Measurements from ENCODE around the gene SLC37A3.
"Not testable (repeated sequence)": the region's sequence is repeated elsewhere in the genome, so short reads cannot be mapped to it uniquely, and the experiment has no call there.

The SLC37A3 gene, protein sequence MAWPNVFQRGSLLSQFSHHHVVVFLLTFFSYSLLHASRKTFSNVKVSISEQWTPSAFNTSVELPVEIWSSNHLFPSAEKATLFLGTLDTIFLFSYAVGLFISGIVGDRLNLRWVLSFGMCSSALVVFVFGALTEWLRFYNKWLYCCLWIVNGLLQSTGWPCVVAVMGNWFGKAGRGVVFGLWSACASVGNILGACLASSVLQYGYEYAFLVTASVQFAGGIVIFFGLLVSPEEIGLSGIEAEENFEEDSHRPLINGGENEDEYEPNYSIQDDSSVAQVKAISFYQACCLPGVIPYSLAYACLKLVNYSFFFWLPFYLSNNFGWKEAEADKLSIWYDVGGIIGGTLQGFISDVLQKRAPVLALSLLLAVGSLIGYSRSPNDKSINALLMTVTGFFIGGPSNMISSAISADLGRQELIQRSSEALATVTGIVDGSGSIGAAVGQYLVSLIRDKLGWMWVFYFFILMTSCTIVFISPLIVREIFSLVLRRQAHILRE

DNA sequence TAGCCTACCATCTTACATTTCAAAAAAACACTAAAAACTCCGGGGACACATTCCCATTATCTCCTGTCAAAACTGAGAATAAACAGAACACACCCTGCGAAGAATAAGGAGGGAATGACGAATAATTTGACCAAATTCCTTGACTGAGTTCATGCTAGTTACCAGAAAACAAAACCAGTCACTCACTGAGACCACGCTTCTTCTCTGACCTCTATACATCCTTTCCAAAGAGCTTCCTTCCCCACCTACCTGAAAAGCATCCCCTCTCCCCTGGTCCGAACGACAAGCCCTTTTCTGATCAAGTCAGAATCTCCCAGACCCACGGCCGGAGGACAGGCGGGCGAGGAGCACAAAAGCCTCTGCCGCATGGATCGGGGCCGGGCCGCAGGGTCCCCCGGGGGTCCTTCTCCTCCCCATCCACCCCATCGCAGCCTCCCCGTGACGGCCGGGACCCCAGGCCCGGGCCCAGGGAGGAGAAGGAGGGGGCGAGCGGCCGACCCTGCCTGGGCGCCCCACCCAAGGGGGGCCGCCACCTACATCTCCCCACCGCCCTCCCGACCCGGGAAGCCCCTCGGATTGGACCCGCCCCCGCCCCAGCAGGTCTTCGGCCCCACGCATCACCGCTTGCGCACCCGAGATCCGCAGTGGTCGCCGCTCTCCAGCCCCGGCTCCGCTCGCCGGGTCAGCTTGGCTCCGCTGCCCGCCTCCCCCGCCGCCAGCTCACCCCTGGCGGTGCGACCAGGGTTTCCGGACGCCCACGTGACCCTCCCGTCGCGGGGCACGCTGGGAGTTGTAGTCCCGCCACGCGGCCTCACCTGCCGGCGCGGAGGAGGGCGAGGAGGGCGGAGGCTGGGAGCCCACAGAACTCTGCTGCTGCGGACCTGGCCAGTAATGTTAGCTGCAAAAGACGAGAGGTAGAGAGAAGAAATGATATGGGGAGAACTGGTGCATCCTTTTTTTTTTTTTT, at the start of gene SLC37A3:
SLC37A3 (minus strand) TSS at position 747 of the 967 bp plus-strand sequence. CDS start 16,004 bp downstream, outside the sequence.
- peak; percentile 90 for DNase-seq

DNA sequence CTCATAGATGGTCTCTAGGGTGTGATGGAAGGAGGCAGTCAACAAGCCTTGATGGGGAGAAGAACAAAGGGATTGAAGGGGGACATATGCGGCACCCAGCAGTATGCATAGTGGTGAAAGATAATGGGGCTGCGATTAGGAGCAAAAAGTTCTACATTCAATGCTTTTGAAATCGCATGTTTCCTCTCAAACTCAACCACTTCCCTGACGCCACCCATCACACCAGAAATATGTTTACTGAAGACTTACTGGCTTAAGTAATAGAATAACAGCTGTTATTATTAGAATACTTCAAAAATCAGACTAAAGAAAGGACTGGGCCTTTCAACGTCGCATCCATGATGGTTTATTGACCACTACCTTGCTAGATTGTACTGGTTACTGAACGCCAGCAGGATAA, 49.5 kb upstream of the SLC37A3 start:
- no peak for DNase-seq

DNA sequence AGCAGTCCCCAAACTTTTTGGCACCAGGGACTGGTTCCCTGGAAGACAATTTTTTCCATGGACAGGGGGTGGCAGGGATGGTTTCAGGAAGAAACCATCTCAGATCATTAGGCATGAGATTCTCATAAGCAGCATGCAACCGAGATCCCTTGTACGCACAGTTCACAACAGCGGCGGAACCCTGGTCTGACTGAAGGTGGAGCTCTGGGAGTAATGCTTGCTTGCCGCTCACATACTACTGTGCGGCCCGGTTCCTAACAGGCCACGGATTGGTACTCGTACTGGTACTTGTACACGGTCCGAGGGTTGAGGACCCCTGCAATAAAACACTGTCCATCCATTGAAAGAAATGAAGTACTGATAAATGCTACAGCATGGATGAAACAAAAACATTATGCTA, 48.1 kb upstream of the SLC37A3 start:
- DNase-seq = no peak

DNA sequence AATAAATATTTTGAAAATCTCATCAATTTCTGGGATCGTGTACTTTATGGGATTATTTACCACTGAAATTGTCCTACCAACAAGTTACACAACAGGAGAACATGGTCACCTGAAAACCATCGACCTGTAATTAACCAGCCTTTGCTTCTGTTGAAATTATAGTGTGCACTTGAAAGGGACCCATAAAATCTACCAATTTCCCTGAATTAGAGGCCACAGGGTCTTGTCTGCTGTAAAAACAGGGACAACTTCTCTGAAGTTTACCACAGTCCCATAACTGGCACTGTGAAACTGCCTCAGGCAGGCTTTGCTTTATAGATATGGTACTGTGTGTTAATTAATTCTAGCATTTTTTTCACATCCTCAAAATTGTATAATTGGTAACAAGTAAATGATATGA, 43.2 kb upstream of the SLC37A3 start:
- DNase-seq = no peak

DNA sequence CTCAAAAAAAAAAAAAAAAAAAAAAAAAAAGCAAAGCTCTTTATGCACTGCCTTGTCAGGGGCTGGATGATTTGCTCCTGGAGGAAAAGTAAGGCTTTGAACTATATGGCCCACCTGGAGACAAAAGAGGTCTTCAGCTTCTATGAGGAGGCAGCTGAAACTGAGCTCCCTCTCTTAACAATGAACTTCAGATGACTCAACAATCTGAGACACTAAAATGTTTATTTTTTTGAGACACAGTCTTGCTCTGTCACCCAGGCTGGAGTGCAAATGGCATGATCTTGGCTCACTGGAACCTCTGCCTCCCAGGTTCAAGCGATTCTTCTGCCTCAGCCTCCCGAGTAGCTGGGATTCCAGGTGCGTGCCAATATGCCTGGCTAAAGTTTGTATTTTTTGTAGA, 42.3 kb upstream of the SLC37A3 start:
- DNase-seq = no peak

DNA sequence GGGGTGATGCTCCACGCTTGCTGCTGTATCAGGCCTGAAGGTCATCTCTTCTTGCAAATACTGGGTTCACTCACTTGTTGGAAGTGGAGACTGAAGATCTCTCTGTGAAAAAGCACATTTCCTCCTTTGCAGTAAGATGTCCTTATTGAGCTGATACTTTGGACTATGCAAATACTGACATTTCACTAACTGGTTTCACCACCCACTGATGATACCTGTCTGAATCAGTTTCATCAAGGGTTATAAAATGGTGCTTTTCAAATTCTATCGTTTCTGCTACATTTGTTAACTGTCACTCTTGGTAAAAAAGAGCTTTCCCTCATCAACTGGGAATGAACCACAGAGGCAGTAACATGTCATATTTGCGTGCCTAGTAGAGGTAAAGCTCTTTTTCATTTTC, 41.0 kb upstream of the SLC37A3 start:
- no peak for DNase-seq

DNA sequence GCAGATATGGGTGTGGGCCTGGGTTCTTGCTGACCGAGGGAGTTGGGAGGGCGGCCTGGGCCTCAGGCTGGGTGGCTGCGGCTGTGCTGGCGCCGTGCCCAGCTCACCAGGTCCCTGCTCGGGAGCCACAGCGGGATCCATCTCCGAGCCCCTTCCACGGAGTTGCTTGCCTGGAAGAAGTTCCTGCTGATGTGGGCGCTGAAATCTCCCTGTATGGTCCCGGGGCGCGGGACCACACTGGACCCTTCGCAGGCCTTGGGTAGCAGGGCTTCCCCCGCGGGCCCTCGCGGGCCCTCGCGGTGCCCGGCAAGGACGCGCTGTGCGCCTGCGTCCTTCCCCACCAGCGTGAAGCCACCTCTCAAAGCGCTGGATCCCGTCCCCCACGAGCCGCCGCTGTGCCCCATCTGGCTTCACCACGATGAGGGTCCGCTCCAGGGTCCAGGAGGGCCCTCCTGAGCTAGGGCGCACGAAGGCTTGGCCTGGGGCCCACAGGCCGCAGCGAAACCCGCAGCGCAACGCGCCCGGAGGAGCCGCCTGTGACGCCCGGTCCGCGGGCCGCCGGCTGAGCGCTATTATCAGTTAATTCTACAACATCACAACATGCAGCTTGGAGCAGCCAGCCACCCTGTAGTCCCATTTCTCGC, 37.0 kb upstream of the SLC37A3 start:
- no peak for DNase-seq

DNA sequence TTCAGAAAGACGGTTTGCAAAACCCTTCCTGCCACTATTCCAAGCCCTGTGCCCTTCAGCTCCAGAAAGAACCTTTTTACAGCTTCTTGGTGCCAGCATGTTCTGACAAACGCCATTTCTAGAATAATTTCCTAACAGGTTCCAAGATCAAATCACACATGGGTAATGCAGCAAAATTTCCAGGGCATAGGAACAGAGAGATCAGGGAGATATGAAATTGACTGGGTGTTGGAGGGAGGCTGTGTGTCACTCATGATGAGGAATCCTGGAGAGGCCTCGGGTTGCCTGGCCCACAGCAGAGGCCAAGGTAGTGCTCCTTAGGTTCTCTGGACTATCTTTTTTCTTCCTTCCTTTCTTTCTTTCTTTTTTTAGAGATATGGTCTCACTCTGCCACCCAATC, 35.1 kb upstream of the SLC37A3 start:
- no peak for DNase-seq

DNA sequence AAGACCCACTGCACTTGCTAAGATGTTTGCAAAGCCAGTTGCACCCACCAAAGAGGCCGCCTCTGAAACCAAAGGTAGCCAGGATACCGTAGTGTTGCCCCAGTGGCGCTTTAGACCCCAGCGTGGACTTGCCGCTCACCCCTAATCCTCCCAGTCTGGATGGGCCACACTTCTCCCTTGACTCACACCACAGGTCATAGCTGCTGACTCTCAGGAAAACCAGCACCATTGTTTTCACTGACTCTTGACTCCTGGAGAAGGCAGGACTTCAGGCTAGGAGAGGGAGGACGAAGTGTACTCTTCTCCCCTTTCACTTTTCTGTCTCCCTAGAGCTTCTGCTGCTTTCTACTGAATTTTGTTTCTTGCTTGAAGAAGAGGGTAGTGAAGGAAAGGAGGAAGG, 27.8 kb upstream of the SLC37A3 start:
- no peak for DNase-seq

DNA sequence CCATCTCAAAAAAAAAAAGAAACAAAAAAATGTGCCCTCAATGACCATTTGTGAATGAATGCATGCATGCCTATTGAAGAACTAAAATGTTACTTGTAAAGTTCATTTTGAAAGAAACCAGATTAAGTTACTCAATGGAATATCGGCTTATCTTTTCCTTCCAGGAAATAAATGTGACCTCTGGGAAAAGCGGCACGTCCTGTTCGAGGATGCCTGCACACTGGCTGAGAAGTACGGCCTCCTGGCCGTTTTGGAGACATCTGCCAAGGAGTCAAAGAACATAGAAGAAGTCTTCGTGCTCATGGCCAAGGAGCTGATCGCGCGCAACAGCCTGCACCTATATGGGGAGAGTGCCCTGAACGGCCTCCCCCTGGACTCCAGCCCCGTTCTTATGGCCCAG, 27.4 kb upstream of the SLC37A3 start:
- no peak for DNase-seq

DNA sequence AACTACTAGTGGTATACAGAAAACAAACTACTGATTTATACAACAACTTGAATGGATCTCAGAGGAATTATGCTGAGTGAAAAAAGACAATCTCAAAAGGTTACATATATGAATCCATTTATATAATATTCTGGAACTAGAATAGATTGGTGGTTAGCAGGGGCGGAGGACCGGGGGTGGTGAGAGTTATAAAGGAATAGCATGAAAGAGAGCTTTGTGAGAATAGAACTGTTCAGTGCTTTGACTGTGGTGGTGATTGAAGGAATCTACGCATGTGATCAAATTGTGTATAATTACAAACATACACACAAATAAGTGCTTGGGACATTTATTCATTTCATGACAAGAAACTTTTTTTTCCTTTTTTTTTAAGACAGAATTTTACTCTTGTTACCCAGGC, 25.2 kb upstream of the SLC37A3 start:
- no peak for DNase-seq

DNA sequence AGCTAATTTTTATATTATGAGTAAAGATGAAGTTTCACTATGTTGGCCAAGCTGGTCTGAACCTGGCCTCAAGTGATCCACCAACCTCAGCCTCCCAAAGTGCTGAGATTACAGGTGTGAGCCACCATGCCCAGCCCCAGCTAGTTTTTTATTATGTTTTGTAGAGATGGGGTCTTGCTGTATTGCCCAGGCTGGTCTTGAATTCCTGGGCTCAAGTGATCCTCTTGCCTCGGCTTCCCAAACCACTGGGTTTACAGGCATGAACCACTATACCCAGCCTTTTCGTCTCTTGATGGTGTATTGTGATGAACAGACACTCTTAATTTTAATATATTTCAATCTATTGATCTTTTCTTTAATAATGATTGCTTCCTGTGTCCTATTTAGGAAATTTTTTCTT, 23.2 kb upstream of the SLC37A3 start:
- DNase-seq = no peak

DNA sequence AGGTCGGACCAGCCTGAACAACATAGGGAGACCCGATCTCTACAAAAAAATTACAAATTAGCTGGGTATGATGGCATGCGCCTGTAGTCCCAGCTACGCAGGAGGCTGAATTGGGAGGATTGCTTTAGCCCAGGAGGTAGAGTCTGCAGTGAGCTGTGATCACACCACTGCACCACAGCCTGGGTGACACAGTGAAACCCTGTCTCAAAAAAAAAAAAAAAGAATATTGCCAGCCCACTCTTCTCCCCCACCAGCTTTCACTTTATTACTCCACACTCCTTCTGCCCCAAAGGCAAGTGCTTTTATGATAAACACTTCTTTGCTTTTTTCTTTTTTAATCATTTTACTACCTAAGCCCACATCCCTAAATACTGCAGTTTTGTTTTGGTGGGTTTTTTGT, 20.3 kb upstream of the SLC37A3 start:
- DNase-seq = no peak

DNA sequence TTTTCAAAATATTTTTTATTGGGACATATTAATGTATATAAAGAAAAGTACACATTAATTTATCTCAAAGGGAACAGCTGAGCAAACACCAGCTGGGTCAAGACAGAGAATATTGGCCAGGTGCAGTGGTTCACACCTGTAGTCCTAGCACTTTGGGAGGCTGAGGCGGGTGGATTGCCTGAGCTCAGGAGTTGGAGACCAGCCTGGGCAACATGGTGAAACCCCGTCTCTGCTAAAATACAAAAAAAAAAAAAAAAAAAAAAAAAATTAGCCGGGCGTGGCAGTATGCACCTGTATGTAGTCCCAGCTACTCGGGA, 19.8 kb upstream of the SLC37A3 start:
- DNase-seq = not testable (repeated sequence)

DNA sequence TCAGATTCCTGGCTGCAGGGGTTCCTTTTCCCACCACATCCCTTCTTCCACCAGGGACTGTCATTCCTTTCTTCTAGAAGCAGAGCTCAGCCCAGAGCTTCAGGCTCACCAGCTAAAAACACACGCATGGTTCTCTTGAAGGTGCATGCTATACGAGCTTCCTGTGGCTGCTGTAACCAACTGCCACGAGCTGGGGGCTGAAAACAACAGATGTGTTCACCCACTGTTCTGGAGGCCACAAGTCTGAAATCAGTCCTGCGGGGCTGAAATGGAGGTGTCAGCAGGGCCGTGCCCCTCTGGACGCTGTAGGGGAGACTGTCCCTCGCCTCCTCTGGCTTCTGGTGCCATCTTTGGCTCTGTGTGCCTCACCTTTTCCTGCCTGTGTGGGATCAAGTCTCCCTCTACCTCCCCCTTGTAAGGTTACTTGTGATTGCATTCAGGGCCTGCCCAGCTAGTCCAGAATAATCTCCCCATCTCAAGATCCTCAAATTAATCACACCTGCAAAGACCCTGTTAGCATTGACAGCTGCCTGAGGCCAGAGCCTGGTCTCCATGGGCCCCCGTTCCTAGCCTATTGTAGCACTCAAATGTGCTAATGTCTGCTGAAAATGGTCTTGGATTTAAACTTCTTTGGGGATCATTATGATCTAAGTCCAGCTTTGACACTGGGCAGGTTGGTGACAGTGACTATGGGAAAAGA, 19.3 kb upstream of the SLC37A3 start:
- no peak for DNase-seq

DNA sequence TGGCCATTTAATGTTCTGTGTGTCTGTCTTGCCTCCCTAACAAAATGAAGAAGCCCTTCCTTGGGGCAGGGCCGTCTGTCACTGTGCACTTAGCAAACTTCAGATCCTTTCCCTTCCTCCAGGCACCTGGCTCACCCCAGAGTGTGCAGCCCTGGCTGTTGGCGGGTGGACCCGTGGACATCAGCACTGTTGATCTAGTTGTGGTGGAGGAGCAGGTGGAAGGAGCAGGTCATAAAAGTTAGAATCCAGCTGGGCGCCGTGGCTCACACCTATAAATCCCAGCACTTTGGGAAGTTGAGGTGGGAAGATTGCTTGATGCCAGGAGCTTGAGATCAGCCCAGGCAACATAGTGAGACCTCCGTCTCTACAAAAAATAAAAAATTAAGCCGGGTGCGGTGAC, 18.2 kb upstream of the SLC37A3 start:
- no peak for DNase-seq

DNA sequence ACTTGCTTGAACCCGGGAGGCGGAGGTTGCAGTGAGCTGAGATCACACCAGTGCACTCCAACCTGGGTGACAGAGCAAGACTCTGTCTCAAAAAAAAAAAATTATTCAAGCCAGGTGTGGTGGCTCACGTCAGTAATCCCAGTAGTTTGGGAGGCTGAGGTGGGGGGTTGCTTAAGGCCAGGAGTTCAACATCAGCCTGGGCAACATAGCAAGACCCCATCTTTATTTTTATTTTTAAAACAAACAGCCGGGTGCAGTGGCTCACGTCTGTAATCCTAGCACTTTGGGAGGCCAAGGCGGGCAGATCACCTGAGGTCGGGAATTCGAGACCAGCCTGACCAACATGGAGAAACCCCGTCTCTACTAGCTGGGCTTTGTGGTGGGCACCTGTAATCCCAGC, 17.5 kb upstream of the SLC37A3 start:
- DNase-seq = not testable (repeated sequence)

DNA sequence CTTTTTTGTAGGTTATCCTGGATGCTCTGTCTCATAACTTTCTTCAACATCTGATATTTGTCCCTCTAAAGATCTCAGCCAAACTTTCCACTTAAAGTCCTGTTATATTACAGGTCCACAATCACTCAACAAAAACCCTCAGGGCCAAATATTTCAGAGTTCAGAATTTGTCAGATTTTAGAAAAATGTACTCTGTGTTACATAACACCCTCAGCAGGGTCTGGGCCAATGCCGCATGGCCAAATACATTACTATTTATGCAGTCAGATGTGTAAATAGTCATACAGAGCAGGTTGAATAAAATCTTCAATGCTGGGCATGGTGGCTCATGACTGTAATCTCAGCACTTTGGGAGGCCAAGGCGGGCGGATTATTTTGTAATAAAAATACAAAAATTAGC, 17.0 kb upstream of the SLC37A3 start:
- DNase-seq = no peak

DNA sequence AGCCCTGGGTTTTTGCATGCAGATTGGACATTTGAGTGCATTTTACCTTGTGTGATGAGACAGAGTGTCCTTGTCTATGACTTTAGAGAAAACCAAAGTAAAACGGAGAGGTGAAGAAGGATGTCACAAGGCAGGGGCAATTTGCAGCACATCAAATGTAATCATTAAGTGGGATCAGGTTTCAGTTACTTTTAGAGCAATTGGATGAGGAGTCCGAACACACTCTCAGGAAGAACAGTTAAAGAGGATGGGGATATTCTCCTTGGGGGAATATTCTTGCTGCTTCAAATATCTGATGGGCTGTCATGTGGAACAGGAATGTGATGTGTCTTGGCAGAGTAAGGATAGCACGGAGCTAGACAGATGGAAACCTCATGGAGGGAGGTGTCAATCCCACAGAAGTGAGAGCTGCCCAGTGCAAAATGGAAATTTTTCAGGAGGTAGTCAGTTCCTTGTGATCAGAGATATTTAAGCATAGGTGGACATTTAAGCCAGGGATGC, 6.3 kb upstream of the SLC37A3 start:
- DNase-seq = no peak

DNA sequence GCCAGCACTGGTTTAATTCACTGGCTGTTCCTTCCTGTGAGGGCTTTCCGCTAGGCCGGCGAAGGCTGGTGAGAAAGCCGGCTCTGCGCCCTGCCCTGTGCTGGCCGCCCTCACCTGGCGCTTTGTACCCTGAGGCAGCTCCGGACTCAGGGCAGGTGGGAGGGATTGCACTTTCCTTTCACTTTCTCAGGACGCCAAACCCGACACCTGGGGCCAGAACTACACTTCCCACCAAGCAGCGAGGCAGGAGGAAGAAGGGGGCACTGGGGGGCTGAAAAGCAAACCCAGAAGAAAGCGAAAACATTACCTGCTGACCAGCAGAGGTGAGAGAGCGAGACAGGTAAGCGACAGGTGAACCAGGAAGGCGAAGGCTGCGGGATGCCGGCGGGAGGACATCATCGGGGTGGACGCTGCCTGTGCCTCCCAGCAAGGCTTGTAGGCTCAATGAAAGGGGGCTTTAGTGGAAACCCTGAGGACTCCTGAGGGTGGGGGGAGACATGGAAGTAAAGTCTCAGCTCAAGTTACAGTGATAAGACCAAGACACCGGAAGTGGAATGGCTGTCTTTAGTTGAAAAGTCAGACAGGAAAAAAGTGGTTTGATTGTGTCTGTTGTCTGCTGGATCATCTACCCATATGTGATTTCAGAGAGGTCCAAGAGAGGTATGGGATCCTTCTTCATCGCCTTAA, 5.7 kb upstream of the SLC37A3 start, which contains the start of gene RAB19:
RAB19 (plus strand) TSS at position 181 of the 687 bp plus-strand sequence. CDS start 3,589 bp downstream, outside the sequence.
- DNase-seq = peak; percentile 58

DNA sequence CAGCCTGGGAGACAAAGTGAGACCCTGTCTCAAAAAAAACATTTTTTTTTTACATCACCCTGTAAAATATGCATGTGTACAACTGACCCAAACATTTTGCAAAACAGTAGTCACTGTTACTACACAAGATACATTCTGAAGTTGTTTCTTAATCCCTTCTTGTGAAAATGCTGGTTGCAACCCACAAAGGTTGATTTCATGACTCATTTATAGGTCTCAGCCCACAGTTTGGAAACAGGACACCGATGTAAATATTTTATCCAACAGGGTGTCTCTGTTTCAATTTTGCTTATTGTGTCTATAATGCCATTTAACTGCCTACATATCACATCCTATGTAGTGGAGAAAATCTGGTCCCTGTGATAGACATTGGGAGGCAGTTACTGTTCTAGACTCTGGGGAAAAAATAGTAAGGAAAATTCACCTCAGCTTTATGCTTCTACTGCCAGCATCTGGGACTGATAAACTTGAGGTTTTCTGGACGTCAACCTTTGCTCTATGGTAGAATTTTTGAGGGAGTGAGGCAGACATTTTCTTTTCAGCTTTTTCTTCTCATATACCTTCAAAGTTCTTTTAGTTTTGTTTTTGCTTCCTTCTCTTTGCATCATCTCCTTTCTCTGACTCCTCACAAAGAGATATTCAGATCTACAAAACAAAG, 4.0 kb upstream of the SLC37A3 start:
- no peak for DNase-seq

All from activated naive CD4-positive, alpha-beta T cell treated with anti-CD3 and anti-CD28 coated beads, Interleukin-2, amount 50 U/mL, for 16 hours (primary cell).